ENCODE data around the gene SLIT3.

The SLIT3 gene

DNA sequence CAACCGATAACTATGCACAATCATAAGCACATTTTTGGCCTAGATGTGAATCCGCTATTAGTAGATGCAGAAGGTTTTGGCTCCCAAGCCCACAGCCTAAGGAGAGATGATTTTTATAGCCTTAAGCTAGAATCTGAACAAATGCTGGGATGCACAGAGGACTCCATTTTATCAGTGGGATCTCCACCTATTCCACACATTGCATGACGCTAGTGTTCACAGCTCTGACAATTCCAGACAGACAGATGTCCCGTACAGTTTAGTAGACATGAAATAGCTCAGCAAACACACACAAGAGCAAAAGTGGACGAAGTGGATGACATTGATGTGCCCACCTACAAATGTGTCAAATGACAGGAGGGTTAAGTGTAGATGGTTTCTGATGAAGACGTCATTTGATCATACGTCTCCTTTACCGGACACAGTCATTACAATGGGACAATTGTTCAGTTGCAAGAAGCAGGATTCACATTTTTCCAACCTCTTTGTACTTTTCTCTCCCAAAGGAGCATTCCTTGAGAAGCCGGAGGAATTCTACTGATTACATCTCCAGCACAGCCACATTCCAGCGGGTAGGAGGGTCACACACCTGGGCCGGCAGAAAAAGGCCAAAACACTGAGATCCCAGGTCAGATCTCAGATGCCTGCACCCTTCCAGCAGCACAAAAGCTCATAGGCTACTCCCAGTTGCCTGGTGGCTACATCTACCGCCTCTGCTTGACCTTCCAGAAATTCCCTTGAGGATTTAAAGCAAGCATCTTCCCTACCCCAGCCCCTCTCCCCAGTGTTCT is 202.4 kb downstream of the SLIT3 start:
- no peak for DNase-seq

DNA sequence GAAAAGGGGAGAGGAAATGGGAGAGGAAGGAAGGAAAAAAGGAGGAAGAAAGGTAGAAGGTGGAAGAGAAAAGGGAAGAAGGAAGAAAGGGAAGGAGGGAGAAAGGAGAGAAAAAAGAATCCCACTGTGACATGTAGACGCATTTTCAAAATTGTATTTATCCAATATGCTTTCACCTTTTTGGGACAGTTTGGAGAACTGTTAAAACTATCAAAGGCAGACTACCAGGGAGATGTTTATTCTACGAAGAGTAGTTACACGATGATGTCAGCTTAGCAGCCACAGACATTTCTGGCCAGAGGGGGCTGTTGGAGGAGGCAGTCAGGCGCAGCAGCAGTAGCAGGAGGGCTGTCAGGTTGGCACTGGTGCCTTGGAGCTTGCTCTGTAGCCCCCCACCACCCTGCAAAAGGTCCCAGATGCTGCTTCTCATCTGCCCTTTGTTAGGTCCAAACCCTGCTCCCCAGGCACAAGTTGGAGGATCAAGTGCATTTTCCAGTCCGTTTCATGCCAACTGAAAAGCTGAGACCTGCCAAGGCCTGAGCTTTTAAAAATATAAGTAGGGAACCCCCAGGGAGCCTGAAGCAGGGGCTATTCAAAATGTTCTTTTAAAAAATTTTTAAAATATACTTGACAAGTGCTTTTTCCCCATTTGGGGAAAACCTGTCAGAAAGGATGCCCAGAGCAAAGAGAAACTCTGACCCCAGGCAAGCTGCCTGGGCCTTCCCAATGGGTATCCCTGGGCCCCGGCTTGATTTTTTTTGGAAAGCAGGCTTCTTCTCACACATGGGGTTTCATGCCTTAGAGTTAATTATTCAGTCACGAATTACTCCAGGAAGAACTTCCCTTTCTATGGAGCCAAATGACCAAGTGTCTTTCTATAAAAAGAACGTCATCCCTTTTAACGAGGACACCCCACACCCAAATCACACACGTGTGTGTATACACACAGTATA is 203.3 kb downstream of the SLIT3 start:
- no peak for DNase-seq

DNA sequence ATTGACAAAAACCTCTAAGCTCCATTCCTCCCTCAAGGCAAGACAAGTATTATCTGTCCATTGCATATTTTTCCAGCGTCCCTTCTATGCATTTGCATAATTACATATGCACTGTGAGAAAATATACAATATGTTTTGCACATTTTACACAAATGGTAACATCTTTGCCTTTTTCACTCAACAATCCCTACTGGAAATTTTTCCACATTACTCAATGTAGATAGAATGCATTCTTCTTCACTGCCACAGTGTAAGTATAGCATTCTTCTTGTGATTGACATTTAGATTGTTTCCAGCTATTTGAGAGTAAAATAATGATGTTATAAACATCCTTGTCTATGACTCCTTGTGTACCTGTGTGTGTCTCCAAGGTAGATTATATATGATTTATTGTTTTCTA is 205.0 kb downstream of the SLIT3 start:
- no peak for DNase-seq

DNA sequence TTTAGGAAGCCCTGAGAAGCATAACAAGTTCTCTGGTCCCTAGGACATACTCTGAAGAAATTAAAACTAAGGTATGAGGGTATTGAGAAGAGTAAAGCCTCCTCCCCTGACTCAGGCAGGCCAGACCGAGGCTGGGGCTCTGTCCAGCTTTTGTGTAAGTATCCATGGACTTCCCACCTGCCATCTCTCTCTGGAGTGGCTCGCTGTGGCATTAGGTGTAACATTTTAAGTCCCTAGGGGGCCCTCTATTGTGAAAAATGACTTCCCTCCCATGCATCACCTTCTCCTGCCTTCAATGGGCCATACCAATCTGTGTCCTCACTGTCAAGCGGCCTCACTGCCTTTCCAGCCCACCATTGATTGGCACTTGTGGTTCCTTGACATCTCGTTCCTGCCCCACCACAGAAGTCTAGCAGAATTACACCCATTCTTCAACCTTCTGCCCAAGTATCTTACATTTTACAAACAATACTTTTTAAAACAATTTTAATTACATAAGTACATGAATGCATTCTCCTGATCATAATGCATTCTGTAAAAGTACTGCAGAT is 205.5 kb downstream of the SLIT3 start:
- no peak for DNase-seq

DNA sequence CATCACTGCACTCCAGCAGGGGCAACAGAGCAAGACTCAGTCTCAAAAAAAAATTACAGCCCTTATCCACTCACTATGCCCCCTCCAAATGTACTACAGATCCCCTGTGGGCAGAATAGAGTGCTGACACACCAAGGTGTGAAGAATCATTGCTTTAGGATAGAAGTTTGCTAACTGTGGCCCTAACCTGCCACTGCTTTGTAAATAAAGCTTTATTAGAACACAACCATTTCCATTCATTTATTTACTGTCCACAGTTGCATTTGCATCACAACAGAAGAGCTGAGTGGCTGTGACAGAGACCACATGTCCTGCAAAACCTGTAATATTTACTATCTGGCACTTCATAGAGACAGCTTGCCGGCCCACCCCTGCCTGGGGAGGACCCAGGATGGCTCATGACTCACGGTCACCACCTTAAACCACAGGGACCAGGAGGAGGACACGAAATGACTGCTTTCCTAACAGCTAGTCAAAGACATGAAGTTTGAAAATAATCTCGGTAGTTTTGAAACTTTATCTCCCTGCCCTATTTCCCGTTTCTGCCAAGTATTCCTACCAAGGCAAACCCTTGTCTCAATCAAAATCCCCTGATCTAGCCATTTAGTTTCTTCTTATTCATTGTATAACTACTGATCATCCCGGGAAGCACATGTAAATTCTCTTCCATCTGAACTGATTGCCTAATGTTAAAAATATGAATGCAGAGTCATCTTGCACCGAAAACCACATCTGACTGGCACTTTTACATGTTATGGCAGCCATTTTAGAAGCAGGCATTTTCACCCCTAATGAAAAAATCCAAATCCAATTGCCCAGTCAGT is 206.1 kb downstream of the SLIT3 start:
- DNase-seq = no peak

DNA sequence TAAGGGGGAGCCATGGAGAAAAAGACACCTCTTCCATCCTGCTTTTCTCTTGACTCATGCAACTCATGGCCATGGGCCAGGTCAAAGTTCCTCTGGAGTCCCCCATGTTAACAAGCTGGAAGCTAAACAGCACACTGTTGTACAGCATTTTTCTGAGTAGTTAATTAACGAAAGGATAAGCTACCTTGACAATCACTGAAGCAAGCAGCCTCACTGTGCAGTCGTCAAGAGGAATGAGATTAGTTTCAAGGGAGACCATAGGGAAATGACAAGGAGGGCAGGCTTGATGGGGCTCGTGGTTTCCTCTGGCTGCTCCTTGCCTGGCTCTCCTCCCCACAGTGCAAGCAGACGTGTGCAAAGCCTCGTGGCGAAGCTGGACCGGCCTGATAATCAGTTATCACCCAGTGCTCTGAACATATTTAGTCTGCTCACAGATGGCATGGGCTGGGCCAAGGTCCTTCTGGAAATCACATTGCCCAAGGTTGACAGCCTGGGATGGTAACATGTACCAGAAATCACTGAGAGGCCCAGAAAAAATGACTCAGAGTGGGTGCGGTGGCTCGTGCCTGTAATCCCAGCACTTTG is 209.5 kb downstream of the SLIT3 start:
- no peak for DNase-seq

DNA sequence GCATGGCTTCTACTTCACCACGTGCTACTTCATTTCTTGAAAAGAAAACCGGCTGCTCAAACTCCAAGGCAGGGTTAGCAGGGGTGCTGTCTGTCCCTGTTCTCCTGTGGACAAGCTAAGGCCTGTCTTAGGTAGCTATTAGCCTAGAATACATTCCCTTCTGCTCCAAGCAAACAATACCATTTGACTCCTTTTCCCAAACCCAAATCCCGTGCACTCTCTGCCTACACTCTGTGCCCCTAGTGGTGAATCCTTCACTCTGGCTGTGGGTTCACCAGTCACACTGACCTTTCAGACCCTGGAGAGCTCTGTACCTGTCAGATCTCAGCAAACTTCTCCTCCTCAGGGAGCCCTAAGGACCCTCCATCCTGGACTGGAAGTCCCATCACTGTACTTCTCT is 211.6 kb downstream of the SLIT3 start:
- no peak for DNase-seq

DNA sequence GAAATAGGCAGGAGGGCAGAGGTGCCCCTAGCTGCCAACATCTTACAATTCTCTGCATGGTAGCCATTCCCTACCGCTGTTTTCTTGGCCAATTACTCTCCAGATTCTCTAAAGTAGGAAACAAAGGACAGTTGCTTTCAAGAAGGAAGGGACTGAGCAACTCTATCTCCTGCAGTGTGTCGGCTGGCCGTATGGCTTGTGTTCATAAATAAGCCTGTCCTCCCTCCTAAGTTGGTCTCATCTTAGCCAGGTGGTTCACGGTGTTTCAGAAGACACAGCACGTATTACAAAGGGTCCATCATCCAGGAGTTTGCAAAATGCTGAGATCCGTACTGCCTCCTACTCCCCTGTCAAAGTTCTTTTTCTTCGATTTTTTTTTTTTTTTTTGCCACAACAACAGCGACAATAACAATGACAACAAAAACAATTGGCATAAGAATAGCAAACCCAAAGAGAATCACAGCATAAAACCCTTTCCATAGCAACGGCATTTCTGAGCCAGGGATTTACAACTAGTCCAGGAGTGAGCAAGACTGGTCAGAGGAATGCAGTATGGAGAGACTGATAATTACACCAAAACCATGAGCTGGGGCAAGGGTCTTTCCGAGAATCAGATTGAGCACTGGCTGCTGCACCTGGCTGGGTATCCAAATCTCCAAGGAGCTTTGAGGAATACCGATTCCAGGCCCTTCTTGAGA is 212.8 kb downstream of the SLIT3 start:
- no peak for DNase-seq

DNA sequence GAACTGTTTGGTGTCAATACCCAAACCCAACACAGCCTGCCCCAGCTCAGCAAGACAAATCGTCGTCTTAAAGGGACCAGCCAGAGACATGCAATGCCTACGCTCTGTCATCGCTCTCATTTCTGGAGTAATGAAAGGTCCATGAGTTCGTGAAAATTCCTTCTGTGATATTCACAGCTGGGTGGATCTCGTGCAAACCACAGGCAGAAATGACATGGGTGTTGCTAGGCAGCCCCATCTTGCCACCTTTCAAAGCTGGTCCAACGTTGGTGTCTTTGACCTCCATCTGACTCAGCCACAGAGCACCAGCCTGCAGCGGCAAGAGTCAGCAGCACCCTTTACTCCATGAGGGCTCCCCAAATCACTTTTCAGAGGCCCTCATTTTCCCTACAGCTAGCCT is 215.3 kb downstream of the SLIT3 start:
- DNase-seq = no peak

DNA sequence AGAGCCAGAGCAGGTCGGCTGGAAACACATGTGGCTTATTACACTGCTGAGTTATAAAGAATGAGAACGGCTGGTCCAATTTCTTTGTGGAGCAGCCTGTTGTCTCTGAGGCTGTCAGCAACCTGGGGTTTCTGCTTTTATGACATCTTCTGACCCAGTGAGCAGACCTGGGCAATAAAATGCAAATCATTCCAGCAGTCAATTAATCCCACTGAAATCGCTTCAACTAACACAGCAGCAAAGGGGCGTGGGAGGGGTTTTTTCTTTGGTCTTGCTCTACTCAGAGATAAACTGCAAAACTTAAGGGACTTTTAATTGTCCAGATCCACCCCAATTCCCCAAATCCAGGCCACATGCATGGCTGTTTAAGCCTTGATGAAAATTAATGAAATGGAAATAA is 215.7 kb downstream of the SLIT3 start:
- no peak for DNase-seq

DNA sequence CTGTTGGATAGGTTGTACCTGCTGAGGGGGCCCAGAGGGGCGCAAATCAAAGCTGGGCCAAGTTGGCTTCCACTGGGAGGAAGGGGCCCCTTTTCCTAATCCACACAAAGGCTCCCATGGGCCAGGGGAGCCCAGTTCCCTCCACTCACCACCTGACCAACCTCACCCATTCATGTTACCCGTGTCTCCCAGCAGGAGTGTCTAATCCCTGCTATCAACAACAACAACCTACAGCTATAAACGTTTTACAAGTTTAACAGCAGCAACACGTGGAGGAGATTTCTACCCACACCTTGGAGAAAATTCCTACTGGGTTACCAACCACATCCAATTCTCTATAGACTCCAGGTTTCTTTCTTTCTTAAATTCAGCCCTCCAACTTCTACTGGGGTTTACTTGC is 216.2 kb downstream of the SLIT3 start:
- no peak for DNase-seq

DNA sequence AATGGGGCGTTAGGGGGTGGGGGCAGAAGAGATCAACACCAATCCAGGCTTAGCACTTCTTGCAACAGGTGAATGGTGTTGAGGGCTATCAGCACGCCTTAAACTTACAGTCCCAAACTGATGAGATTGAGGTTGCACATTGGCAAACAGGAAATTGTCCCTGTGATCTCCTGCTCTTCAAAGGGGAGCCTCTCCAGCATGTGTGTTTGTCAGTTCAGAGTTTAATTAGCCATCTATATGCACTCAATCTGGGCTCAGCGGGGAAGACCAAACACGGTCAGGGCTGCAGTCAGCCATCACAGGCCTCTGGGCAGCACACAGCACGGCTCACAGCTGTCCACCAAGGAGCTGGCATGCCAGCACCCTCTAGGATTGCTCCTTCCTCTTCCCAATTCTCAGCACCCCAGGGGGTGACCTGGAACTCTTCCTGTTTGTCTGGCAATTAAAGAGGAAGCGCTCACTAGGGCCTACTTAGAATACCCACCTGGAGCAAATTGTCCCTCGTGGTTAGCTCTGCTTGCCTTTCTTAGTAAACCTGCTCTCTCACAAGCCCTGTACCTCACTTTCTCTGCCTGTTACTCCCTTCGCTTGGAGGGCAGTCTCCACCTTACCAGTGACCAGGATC is 217.4 kb downstream of the SLIT3 start:
- no peak for DNase-seq

DNA sequence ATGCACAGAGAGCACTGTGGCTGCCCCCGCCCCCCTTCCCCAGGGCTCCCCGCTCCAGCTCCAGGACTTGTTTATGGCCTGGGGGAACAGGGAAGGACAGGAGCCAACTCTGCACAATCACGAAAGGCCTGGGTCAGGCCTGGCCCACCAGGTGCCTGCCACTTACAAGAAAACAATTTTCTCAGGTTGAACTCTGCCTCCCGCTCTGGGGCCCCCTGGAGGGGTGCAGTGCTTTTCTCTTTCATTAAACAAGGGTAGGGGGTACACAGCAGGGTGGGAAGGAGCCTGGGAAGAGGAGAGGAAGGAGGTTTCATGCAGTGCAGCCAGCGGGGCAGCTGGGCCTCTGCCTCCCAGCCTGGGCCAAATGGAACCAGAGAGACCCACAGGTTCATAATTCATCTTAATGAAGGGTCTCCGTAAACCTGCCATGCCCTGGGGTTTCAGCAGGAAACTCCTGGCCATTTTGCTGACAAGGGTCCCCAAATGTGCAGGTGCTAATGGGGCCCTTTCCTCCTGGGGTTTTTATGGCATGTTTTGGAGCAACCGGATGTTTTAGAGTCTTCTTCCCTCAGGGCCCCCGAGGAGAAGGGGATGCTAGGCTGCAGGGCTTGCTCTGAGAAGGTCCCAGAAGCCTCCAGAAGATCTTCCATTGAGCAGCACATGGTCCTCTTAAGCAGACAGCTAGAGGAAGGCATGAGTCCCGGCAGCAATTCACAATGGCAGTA is 219.8 kb downstream of the SLIT3 start:
- DNase-seq = no peak

DNA sequence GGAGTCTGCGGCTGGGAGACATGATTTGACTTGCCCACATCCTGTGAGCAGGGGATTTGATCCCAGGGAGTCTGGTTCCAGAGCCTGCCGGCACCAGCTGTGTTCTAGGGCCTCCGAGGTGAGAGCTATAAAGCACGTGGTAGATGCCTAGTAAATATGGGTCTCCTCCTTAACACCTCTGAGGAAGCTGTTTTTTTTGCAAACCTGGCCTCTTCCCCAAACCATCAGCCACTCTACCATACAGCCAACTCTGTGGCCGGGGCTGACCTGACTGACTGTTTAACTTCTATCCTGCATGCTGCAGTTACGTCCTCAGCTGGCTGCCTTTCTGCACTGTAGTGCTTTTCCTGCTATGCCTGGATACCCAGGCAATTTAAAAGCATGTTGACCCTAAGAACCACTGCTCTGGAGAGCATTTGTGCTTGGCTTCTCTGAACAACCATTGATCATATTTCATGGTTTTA is 220.5 kb downstream of the SLIT3 start:
- no peak for DNase-seq

DNA sequence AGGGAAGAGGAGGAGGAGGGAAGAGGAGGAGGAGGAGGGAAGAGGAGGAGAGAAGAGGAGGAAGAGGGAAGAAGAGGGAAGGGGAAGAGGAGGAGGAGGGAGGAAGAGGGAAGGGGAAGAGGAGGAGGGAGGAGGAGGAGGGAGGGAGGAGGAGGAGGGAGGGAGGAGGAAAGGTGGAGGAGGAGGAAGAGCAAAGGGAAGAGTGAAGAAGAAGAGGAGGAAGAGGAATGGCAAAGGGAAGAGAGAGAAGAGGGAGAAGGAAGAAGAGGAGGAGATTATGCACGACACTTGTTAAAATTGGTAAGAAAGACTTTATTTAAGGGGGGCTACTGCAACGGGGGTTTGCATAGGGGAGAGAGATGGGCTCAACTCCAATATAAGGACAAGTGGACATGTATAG is 221.2 kb downstream of the SLIT3 start:
- DNase-seq = no peak

DNA sequence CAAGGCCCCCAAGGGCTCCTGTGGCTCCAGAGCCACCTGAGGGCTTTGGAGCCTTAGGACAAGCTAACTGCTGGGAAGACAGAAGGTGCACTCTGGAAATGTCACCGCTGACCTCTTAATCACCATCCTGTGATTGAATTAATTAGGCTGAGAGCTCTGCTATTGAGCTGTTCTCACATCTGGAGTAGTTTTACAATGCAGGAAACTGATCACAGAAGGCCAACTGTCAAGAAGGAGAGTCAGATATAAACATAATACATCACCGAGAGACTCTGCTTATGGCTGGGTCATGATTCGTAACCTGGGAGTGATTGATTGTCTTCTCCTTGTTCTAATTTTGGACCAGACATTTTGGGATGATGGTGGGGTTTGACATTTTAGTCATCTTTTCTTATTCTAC is 226.1 kb downstream of the SLIT3 start:
- DNase-seq = no peak

DNA sequence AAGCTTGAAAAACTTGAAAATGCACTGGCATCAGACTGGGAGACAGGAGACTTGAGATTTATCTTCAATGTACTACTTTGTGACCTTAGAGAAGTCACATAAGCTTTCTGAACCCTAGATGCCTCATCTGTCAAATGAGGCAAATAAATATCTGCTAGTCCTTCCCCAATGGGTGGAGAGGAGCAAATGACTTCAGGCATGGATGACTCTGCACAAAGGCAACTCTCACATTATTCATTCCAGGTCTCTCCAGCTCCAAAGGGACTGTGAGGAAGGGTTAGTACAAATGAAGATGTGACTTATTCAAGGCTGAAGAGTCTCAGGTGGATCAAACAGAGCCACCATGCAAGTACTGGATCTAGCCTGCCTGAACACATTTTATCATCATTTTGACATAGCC is 228.7 kb downstream of the SLIT3 start:
- DNase-seq = no peak

DNA sequence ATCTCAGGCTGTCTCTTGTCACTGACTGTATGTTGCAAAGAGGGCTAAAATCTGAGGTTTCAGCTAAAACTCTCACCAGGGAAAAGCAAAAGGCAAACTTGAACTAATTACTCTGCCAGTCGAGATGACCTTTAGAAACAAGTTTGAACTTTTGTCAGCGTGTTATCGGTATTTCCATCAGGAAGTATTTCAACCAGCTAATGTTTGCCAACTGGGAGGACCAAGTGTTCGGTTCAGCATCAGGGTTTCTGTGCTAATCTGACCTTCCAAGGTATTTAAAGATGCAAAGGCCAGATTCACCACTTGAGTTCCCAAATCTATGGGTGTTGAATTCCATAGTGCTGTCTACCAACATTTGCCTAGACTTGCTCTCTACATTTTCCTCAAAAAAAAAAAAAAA is 230.5 kb downstream of the SLIT3 start:
- DNase-seq = no peak

DNA sequence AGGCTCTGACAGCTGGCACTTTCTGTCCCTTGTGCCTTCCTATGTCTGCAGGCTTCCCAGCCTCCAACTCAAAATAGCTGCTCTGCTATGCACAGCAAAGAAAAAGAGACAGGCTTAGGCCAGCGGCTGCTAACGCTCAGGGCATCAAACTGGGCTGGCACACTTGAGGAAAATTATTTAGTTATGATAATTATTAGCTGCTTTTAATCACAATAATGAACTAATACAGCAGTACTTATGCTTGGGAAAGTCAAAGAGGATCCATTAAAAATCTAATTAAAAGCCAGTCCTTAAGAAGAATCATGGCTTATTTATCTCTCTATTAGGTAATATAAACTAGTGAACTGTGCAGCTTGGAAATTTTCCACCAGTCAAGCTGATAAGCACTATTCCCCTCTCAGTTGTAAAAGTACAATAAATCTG is 233.2 kb downstream of the SLIT3 start:
- no peak for DNase-seq

DNA sequence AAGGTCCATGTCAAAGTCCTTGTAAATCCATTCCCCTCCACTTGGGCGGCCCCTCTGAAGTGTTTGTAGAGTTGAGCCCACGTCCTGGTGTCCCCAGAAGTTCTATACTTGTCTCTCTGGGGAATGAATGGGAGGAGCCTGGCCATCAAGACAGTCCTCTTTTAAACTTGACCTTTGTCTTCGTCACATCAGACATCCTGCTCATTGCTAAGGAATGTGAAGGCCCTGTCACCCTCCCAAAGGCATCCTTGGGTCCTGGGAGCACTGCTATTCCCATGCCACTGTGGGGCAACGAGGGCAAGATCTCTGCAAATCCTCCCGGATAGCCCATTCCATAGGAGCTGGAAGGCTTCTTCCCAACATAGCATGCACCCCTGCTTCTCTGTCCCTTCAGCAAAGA is 235.5 kb downstream of the SLIT3 start:
- no peak for DNase-seq

DNA sequence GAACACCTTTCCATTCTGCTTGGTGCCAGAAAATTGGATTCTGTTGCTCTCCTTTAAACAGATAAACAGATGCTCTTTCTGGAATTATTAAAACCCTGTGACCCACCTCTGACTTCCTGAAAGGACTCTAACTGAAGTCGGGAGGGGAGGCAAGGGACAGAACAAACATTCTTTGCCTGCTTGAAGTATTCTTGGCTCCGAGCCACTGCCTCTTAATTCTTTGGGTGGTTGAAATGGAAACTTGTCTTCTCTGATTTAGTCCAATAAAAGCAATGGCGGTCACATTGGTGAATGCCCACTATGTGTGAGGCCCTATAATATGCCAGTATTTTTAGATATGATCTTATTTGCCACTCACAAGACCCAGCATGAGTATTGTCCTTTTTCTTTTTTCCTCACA is 236.8 kb downstream of the SLIT3 start:
- no peak for DNase-seq

Data from stimulated activated CD4-positive, alpha-beta T cell treated with anti-CD3 and anti-CD28 coated beads, Interleukin-4, amount 100 ng/mL, for 1 hour (primary cell).